Measurements from ENCODE around the gene COL23A1. TPM values are rescaled to one million over a fixed set of nuclear protein-coding genes. Genes with fewer than 3 reads are reported as not detected.

COL23A1 gene
- polyA plus RNA-seq, 1 donor from 2014 or later = 0.18 TPM

GRCh38 chr5:178436326-178436940 lies 153.8 kb downstream of the COL23A1 start:
- Mint-ChIP-seq H3K27ac (no peak overlapping the region), H3K36me3 (no peaks in the 10 kb centered on the region), H3K9me3 (peaks cover 0 to 2% (median 0%) of the 10 kb centered on the region in 3 donors)

GRCh38 chr5:178435321-178436238 lies 154.6 kb downstream of the COL23A1 start:
- Mint-ChIP-seq H3K4me3 (no peak overlapping the region), H3K27me3 (peaks cover 11% of the 10 kb centered on the region)

More at GRCh38 chr5:178436326-178436940, 153.8 kb downstream of the COL23A1 start:
- Mint-ChIP-seq H3K4me3 (no peak overlapping the region), H3K27me3 (peaks cover 7% of the 10 kb centered on the region), H3K4me1 (no peaks in the 10 kb centered on the region)

DNA sequence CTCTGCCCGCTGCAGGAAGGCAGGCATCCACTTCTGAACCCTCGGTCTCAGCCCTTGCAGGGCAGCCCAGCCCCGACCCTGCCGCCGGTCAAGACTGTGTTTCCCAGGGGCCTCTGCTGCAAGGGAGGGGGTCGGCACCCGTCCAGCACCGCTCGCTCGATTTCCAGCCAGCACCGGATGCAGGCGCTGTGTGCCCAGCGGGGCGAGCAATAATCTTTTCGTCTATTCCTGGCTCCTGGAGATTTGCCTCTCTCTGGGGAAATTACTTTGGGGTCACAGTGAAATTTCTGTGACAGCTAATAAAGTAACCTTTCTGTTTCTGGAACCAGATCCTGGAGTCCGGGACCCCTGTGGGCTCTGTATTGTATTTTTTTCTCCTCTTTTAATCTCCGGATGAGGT lies 155.3 kb downstream of the COL23A1 start:
- H3K9me3 Mint-ChIP-seq = peaks cover 0 to 6% (median 0%) of the 10 kb centered on the region in 3 donors
- H3K4me1 Mint-ChIP-seq = no peaks in the 10 kb centered on the region
- no peak overlapping the region for H3K4me3 Mint-ChIP-seq
- H3K27ac Mint-ChIP-seq = no peak overlapping the region
- H3K27me3 Mint-ChIP-seq = peaks cover 12% of the 10 kb centered on the region
- H3K36me3 Mint-ChIP-seq = no peaks in the 10 kb centered on the region

More at GRCh38 chr5:178435321-178436238, 154.6 kb downstream of the COL23A1 start:
- H3K9me3 Mint-ChIP-seq = peaks cover 0 to 6% (median 0%) of the 10 kb centered on the region in 3 donors
- H3K36me3 Mint-ChIP-seq = no peaks in the 10 kb centered on the region
- no peaks in the 10 kb centered on the region for H3K4me1 Mint-ChIP-seq
- no peak overlapping the region for H3K27ac Mint-ChIP-seq

DNA sequence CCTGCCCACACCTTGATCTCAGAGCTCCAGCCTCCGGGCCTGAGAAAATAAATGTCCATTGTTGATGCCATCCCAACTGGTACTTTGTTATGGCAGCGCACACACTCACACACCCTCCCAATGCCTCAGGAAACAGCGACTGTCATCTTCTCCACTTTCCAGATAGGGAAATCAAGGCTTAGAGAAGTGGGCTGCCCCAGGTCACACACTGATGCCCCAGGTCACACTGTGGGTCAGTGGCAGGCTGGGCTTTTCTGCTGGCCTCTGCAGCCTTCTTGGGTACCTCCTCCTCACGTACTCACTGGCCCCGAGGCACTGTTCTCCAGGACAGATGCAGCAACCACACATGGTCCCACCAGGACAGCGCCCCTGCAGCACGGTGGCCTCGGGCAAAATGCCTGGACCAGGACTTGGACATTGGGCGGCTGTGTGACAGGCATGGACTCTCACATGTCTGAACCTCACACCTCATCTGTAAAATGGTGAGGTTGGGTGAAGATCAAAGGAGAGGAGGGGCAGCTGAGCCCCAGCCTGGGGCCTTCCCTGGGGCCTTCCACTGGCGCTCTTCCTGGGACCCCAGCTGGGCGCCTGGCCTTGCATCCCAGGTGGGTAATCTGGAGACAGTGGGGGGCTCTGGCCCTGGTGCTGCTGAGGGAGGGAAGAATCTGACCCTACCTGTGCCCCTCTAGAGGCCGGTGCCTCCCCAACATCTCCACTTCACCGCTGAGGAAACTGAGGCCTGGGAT lies 156.0 kb downstream of the COL23A1 start:
- no peaks in the 10 kb centered on the region for H3K4me1 Mint-ChIP-seq
- H3K9me3 Mint-ChIP-seq = peaks cover 0 to 6% (median 0%) of the 10 kb centered on the region in 3 donors
- H3K36me3 Mint-ChIP-seq = no peaks in the 10 kb centered on the region
- no peak overlapping the region for H3K4me3 Mint-ChIP-seq
- H3K27ac Mint-ChIP-seq = no peak overlapping the region
- peaks cover 12% of the 10 kb centered on the region for H3K27me3 Mint-ChIP-seq

DNA sequence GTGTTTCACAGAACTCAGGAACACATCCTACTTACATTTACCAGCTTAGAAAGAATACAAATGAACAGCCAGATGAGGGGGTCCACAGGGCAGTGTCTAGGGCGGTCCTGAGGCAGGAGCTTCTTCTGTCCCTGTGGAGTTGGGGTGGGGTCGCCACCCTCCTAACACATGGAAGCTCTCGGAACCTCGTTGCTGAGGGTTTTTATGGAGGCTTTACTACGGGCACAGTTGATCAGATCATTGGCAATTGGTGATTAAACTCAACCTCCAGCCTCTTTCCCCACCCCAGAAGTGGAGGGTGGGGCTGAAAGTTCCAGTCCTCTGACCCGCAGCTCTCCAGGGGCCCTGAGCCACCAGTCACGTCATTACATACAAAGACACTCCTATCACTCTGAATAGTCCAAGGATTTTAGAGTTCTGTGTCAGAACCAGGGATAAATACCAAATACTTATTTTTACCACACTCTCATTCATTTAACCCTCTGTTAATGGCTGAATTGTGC lies 156.9 kb downstream of the COL23A1 start:
- no peak overlapping the region for H3K27ac Mint-ChIP-seq
- no peak overlapping the region for H3K4me3 Mint-ChIP-seq
- peaks cover 0 to 6% (median 0%) of the 10 kb centered on the region in 3 donors for H3K9me3 Mint-ChIP-seq
- H3K4me1 Mint-ChIP-seq = no peaks in the 10 kb centered on the region
- H3K36me3 Mint-ChIP-seq = no peaks in the 10 kb centered on the region
- H3K27me3 Mint-ChIP-seq = peaks cover 12% of the 10 kb centered on the region

GRCh38 chr5:178432421-178433272 lies 157.5 kb downstream of the COL23A1 start:
- H3K36me3 Mint-ChIP-seq = no peaks in the 10 kb centered on the region
- H3K4me3 Mint-ChIP-seq = no peak overlapping the region
- H3K4me1 Mint-ChIP-seq = no peaks in the 10 kb centered on the region

DNA sequence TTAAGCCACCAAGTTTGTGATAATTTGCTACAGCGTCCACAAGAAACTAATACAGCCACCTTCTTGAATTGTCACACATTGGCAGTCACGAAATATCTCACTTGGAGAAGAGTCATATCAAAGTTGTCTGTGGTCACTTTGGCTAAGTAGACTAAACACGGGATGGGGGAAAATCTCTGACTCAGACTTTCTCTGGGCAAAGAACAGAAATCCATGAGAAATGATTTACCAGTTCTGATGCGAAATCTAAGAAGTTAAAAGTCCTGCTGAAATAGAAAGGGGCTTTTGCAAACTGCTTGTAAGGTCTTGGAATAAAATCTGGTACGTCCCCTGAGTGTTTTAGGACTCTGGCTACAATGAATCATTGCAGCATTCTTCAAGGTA lies 158.4 kb downstream of the COL23A1 start:
- Mint-ChIP-seq H3K36me3 (no peaks in the 10 kb centered on the region), H3K4me3 (no peak overlapping the region), H3K9me3 (peaks cover 0 to 6% (median 0%) of the 10 kb centered on the region in 3 donors), H3K4me1 (no peaks in the 10 kb centered on the region), H3K27ac (no peak overlapping the region), H3K27me3 (peaks cover 12% of the 10 kb centered on the region)

More at GRCh38 chr5:178432421-178433272, 157.5 kb downstream of the COL23A1 start:
- H3K27ac Mint-ChIP-seq = no peak overlapping the region
- peaks cover 0 to 6% (median 0%) of the 10 kb centered on the region in 3 donors for H3K9me3 Mint-ChIP-seq
- peaks cover 12% of the 10 kb centered on the region for H3K27me3 Mint-ChIP-seq

DNA sequence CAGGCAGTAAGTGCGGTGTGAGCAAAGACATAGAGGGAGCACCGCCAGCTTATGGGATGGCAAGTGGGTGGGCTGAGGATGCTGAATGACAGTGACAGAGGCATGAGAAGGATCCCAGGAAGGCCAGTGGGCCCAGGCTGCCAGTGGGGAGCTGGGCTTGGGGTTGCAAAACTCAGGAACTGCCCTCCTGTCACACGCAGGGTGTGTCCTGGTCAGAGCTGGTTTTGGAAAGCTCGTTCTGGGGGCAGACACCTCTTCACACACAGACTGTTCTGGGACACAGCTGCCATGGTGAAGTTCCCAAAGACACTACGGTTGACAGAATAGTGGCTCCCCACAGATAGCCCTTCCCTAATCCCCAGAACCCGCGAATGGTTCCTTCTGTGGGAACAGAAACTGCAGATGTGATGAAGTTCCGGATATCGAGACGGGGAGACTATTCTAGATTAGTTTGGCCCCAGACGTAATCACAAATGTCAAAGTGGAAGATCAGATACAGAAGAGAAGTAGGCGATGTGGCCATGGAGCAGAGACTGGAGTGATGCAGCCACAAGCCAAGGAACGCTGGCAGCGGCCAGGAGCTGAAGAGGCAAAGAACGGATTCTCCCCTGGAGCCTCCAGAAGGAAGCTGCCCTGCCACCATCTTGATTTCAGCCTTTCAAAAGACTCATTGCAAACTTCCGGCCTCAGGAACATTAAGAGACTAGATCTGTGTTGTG lies 159.0 kb downstream of the COL23A1 start:
- Mint-ChIP-seq H3K4me1 (no peaks in the 10 kb centered on the region), H3K9me3 (peaks cover 0 to 6% (median under 1%) of the 10 kb centered on the region in 3 donors), H3K36me3 (no peaks in the 10 kb centered on the region), H3K27me3 (peaks cover 10% of the 10 kb centered on the region), H3K27ac (no peak overlapping the region), H3K4me3 (no peak overlapping the region)

DNA sequence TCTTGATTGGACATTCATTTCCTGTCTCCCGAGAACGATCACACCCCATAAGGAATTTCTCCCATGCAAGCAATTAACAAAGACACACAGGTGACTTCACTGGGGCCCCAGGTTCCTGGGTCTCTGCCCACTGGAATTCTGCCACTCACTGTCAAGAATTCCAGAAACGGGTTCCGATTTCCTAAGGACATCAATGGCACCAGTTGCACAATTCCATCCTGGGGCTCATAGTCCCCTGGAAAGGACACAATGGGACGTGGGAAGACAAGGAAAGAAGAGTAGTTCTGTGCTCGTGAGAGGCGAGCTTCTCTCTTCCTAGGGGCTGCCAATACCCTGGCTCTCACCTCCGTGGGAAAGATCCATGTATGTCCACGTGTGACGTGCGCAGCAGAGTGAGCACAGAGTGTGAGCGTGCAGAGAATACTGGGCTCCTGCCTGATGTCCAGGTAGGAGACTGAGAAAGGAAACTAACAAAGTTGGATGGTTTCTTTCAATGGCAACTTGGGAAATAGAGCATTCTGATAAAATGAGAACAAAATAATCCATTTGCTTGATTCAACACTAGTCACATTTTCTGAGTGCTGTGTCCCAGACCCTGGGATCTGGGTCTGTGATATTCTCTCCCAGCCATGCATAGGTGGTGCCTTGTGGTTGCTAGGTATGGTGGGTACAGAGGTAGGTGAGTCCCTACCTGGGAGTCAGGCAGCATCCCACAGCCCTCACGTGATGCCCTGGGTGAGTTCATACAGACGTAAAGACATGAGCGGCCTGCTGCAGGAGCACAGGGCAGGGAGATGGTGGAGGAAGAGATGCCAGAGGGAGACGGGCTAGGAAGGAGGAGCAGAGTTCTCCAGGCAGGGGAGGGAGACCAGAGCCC lies 159.8 kb downstream of the COL23A1 start:
- Mint-ChIP-seq H3K4me1 (no peaks in the 10 kb centered on the region), H3K36me3 (no peaks in the 10 kb centered on the region), H3K27me3 (peaks cover 8% of the 10 kb centered on the region), H3K4me3 (peak overlapping the region in 1 of 4 donors; percentile 17), H3K9me3 (peaks cover 0 to 6% (median 2%) of the 10 kb centered on the region in 3 donors), H3K27ac (peak overlapping the region in 1 of 3 donors; percentile 39)

- no peak overlapping the region for H3K27ac Mint-ChIP-seq
- H3K36me3 Mint-ChIP-seq = no peaks in the 10 kb centered on the region
- H3K27me3 Mint-ChIP-seq = peaks cover 8% of the 10 kb centered on the region
- H3K9me3 Mint-ChIP-seq = peaks cover 0 to 6% (median 2%) of the 10 kb centered on the region in 3 donors
- no peak overlapping the region for H3K4me3 Mint-ChIP-seq
- no peaks in the 10 kb centered on the region for H3K4me1 Mint-ChIP-seq
Observed at GRCh38 chr5:178429491-178430185, 160.6 kb downstream of the COL23A1 start.

GRCh38 chr5:178429156-178429468 lies 161.1 kb downstream of the COL23A1 start:
- Mint-ChIP-seq H3K4me1 (no peaks in the 10 kb centered on the region), H3K4me3 (no peak overlapping the region)

DNA sequence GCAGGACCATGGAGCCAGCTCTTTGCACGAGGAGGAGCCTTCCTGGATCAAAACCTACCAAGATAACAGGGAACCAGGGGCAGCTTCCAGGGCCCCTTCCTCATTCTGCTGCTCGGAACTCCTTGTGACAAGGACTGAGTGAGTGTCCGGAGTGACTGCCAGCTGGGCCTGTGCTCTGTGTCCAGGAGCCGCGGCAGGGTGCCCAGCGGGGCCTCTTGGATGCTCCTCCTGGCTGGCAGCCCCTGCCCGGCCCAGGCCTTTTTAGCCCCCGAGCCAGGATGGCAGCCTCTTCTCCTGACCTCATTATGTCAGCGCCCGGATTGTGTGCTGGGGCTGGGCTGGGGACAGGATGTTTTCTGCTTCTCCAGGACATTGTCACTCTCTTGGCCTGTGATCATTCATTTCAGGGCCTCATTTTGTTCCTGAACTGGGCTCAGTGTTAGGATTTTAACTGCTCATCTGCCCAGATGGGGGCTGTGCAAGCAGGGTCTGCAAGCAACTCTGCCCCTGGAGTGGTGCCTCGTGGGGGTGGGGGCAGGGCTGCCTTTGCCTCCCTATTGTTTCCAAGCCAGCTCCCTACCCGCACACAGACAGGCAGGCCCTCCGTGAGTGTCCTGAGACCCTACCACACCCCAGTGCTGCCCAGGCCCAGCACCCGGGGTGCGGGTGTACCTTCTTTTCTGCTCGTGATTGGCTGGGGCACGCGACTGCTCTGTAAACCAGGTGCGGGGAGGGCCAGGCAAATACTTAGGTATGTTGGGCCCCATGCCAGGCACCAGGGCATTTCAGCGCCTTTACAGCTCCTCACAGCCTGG lies 161.6 kb downstream of the COL23A1 start:
- Mint-ChIP-seq H3K4me1 (no peaks in the 10 kb centered on the region), H3K27ac (peak overlapping the region in 1 of 3 donors; percentile 71), H3K4me3 (peak overlapping the region in 1 of 4 donors; percentile 12), H3K36me3 (no peaks in the 10 kb centered on the region), H3K9me3 (peaks cover 0 to 6% (median 2%) of the 10 kb centered on the region in 3 donors), H3K27me3 (peaks cover 8% of the 10 kb centered on the region)

More at GRCh38 chr5:178429156-178429468, 161.1 kb downstream of the COL23A1 start:
- peaks cover 0 to 6% (median 2%) of the 10 kb centered on the region in 3 donors for H3K9me3 Mint-ChIP-seq
- peaks cover 8% of the 10 kb centered on the region for H3K27me3 Mint-ChIP-seq
- H3K27ac Mint-ChIP-seq = peak overlapping the region in 1 of 3 donors; percentile 71
- no peaks in the 10 kb centered on the region for H3K36me3 Mint-ChIP-seq

Measured in IgD-negative memory B cell (primary cell).